ENCODE measurements around the gene IGF2. TPM values are rescaled to one million over a fixed set of nuclear protein-coding genes. Genes with fewer than 3 reads are reported as not detected.

IGF2 gene
- total and polyA plus RNA-seq, 9 donors: 21.7 to 412 (median 135) TPM

DNA sequence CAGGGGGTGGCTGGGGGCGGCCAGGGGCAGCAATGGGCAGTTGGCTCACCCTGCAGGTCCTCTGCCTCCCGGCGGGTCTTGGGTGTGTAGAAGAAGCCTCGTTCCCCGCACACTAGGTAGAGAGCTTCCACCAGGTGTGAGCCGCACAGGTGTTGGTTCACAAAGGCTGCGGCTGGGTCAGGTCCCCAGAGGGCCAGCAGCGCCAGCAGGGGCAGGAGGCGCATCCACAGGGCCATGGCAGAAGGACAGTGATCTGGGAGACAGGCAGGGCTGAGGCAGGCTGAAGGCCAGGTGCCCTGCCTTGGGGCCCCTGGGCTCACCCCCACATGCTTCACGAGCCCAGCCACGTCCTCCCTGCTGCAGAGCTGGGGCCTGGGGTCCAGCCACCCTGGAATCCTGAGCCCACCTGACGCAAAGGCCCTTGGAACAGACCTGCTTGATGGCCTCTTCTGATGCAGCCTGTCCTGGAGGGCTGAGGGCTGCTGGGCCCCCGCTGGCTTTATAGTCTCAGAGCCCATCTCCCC, 21.6 kb upstream of the IGF2 start, which contains the start of gene INS:
Gene INS (minus strand): TSS at position 474 of the 524 bp plus-strand sequence. CDS start 238 bp downstream, at position 236.
- no peaks in the 10 kb centered on the region for H3K9me3 ChIP-seq
- TF ChIP-seq POLR2A (IDR thresholded peaks at IDR 0.05): no peak
- H3K4me3 ChIP-seq: no peak within 1 kb of the TSS
- no peak for DNase-seq
- intact Hi-C loops (cut with DNase I): no loop called here
- no peaks in the 10 kb centered on the region for H3K36me3 ChIP-seq
- 83 to 100% (median 88%) methylated on average over 4 to 13 of the region's 13 CpGs for WGBS, 3 donors
- no peaks in the 10 kb centered on the region for H3K27me3 ChIP-seq
- no peaks in the 10 kb centered on the region for H3K4me1 ChIP-seq (ENCODE audit: insufficient read depth)
- H3K27ac ChIP-seq: no peak within 1 kb of the TSS

- WGBS, 3 donors: 74 to 77% (median 76%) methylated on average over 33 to 36 of the region's 36 CpGs
- Histone ChIP-seq H3K27ac (no peak overlapping the region), H3K4me1 (ENCODE audit: insufficient read depth) (no peaks in the 10 kb centered on the region), H3K36me3 (no peaks in the 10 kb centered on the region), H3K27me3 (no peaks in the 10 kb centered on the region), H3K9me3 (no peaks in the 10 kb centered on the region), H3K4me3 (no peak overlapping the region)
- TF ChIP-seq, protein P1, sequence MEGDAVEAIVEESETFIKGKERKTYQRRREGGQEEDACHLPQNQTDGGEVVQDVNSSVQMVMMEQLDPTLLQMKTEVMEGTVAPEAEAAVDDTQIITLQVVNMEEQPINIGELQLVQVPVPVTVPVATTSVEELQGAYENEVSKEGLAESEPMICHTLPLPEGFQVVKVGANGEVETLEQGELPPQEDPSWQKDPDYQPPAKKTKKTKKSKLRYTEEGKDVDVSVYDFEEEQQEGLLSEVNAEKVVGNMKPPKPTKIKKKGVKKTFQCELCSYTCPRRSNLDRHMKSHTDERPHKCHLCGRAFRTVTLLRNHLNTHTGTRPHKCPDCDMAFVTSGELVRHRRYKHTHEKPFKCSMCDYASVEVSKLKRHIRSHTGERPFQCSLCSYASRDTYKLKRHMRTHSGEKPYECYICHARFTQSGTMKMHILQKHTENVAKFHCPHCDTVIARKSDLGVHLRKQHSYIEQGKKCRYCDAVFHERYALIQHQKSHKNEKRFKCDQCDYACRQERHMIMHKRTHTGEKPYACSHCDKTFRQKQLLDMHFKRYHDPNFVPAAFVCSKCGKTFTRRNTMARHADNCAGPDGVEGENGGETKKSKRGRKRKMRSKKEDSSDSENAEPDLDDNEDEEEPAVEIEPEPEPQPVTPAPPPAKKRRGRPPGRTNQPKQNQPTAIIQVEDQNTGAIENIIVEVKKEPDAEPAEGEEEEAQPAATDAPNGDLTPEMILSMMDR (IDR thresholded peaks at IDR 0.05): no peak
- TF ChIP-seq POLR2A (IDR thresholded peaks at IDR 0.05): no peak
- no peak for TF ChIP-seq EP300 (IDR thresholded peaks at IDR 0.05)
- intact Hi-C loops (cut with DNase I): loop anchor here in 2 of 4 donors (5.0 to 10.0 kb wide), 3 partner anchors 235 to 505 kb away; no protein-coding TSS in a partner anchor
- no peak for DNase-seq
Observed at GRCh38 chr11:2159536-2160413, 20.6 kb upstream of the IGF2 start.

DNA sequence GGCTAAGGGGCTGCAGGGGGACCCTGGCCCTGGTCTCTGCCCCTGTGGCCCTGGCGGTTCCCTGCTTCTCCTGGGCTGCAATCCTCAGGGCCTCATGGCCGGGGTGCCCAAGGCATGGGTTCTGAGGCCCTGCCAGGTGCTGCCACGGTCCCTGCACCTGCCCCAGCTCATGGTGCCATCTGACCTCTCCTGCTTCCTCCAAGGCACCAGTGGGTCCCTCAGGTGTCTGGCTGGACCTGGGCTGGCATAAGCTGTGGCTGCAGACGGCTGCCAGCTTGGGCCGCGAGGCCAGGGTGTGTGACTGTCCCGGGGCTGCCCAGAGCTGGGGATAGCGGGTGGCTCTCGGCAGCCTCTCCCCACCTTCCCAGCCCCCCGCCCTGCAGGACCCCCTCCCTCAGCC, 19.8 kb upstream of the IGF2 start:
- intact Hi-C loops (cut with DNase I): loop anchor here in 2 of 4 donors (5.0 to 10.0 kb wide), 3 partner anchors 234 to 504 kb away; no protein-coding TSS in a partner anchor
- WGBS, 3 donors: 81 to 90% (median 88%) methylated on average over 6 to 10 of the region's 10 CpGs
- Histone ChIP-seq H3K27ac (no peak overlapping the region), H3K36me3 (no peaks in the 10 kb centered on the region), H3K4me1 (ENCODE audit: insufficient read depth) (no peaks in the 10 kb centered on the region), H3K9me3 (no peaks in the 10 kb centered on the region), H3K4me3 (no peak overlapping the region), H3K27me3 (no peaks in the 10 kb centered on the region)
- no peak for TF ChIP-seq EP300 (IDR thresholded peaks at IDR 0.05)
- TF ChIP-seq, protein P1 (IDR thresholded peaks at IDR 0.05): no peak
- no peak for TF ChIP-seq POLR2A (IDR thresholded peaks at IDR 0.05)
- DNase-seq: no peak

GRCh38 chr11:2158296-2158737, 19.1 kb upstream of the IGF2 start:
- intact Hi-C loops (cut with DNase I): loop anchor here in 2 of 4 donors (5.0 to 10.0 kb wide), 3 partner anchors 234 to 504 kb away; no protein-coding TSS in a partner anchor
- H3K9me3 ChIP-seq: no peaks in the 10 kb centered on the region
- no peak for DNase-seq
- H3K4me3 ChIP-seq: no peak overlapping the region
- no peak overlapping the region for H3K27ac ChIP-seq
- WGBS, 3 donors: 53 to 69% (median 57%) methylated on average over 6 to 13 of the region's 13 CpGs
- TF ChIP-seq, protein P1 (IDR thresholded peaks at IDR 0.05): no peak
- TF ChIP-seq POLR2A (IDR thresholded peaks at IDR 0.05) (no peak), EP300 (IDR thresholded peaks at IDR 0.05) (no peak)
- H3K27me3 ChIP-seq: no peaks in the 10 kb centered on the region
- no peaks in the 10 kb centered on the region for H3K4me1 ChIP-seq (ENCODE audit: insufficient read depth)
- H3K36me3 ChIP-seq: no peaks in the 10 kb centered on the region
